GM19452 (cell line): ENCODE data around the gene TPST1.
"Not testable (repeated sequence)": the region's sequence is repeated elsewhere in the genome, so short reads cannot be mapped to it uniquely, and the experiment has no call there.

Experiments
- ATAC-seq: cut with Tn5 transposase; IDR thresholded peaks from one replicate; pipeline ENCODE4 v1.9.1; 2021; ENCODE audit not compliant: unreplicated experiment

Gene TPST1

GRCh38 chr7:66324985-66325384, 119.9 kb downstream of the TPST1 start:
- ATAC-seq: not testable (repeated sequence)

- no peak for ATAC-seq
Measured at GRCh38 chr7:66326501-66327215, 121.5 kb downstream of the TPST1 start.

- ATAC-seq: no peak
Measured at GRCh38 chr7:66330961-66331360, 125.8 kb downstream of the TPST1 start.

GRCh38 chr7:66331883-66332282, 126.7 kb downstream of the TPST1 start:
- ATAC-seq: no peak

GRCh38 chr7:66333443-66333842, 128.3 kb downstream of the TPST1 start:
- ATAC-seq: no peak

- ATAC-seq: no peak
Measured at GRCh38 chr7:66335318-66335717, 130.2 kb downstream of the TPST1 start.

GRCh38 chr7:66336760-66337159, 131.6 kb downstream of the TPST1 start:
- ATAC-seq: no peak

GRCh38 chr7:66339141-66339540, 134.0 kb downstream of the TPST1 start:
- no peak for ATAC-seq

GRCh38 chr7:66344166-66344565, 139.0 kb downstream of the TPST1 start:
- no peak for ATAC-seq

- no peak for ATAC-seq
Measured at GRCh38 chr7:66348531-66348930, 143.4 kb downstream of the TPST1 start.

GRCh38 chr7:66348959-66349358, 143.8 kb downstream of the TPST1 start:
- ATAC-seq: no peak

- no peak for ATAC-seq
Measured at GRCh38 chr7:66352071-66352470, 146.9 kb downstream of the TPST1 start.

GRCh38 chr7:66353547-66353946, 148.4 kb downstream of the TPST1 start:
- ATAC-seq: no peak

- ATAC-seq: no peak
Measured at GRCh38 chr7:66355756-66356155, 150.6 kb downstream of the TPST1 start.

GRCh38 chr7:66356277-66356721, 151.2 kb downstream of the TPST1 start:
- no peak for ATAC-seq

GRCh38 chr7:66357087-66357486, 152.0 kb downstream of the TPST1 start:
- ATAC-seq: no peak

GRCh38 chr7:66359656-66360211, 154.6 kb downstream of the TPST1 start:
- ATAC-seq: no peak

GRCh38 chr7:66362136-66362535, 157.0 kb downstream of the TPST1 start:
- no peak for ATAC-seq

- ATAC-seq: no peak
Measured at GRCh38 chr7:66363635-66364034, 158.5 kb downstream of the TPST1 start.

GRCh38 chr7:66365031-66365430, 159.9 kb downstream of the TPST1 start:
- ATAC-seq: not testable (repeated sequence)

GRCh38 chr7:66371096-66371824, 166.1 kb downstream of the TPST1 start:
- no peak for ATAC-seq
